Liver (tissue), 9 donors: ENCODE measurements around the gene TMEM131. TPM values are rescaled to one million over a fixed set of nuclear protein-coding genes. Genes with fewer than 3 reads are reported as not detected.
"Not testable (repeated sequence)": the region's sequence is repeated elsewhere in the genome, so short reads cannot be mapped to it uniquely, and the experiment has no call there.

Experiments
- DNase-seq: peaks from one replicate; pipeline ENCODE4 v3.0.0-alpha.2; 2017; ENCODE audit warnings: low spot score
- H3K27ac ChIP-seq, 2 donors: one replicate each; pipeline ENCODE4 v1.7.0; 2013; ENCODE audit warnings: inconsistent platforms in 2 of 2, low read length in 2 of 2, control low read depth in 1 of 2, low read depth in 1 of 2, mild to moderate bottlenecking in 1 of 2
- H3K27me3 ChIP-seq, 4 donors: one replicate each; pipeline versions ENCODE4 v1.6.1 to v1.7.0; 2013; ENCODE audit warnings: low read length in 3 of 4, inconsistent platforms in 1 of 4, mild to moderate bottlenecking in 1 of 4, moderate library complexity in 1 of 4; ENCODE audit not compliant: control insufficient read depth in 4 of 4, insufficient read depth in 4 of 4
- H3K36me3 ChIP-seq, 4 donors: one replicate each; pipeline versions ENCODE4 v1.6.1 to v1.7.0; 2013; ENCODE audit warnings: low read length in 3 of 4, mild to moderate bottlenecking in 3 of 4, low read depth in 1 of 4, moderate library complexity in 1 of 4; ENCODE audit not compliant: control insufficient read depth in 4 of 4, insufficient read depth in 3 of 4
- H3K4me1 ChIP-seq, 4 donors: one replicate each; pipeline versions ENCODE4 v1.6.1 to v1.7.0; 2013; ENCODE audit warnings: low read length in 3 of 4, mild to moderate bottlenecking in 3 of 4, moderate library complexity in 1 of 4; ENCODE audit not compliant: control insufficient read depth in 4 of 4, insufficient read depth in 4 of 4
- H3K4me3 ChIP-seq, 3 donors: one replicate each; pipeline versions ENCODE4 v1.6.1 to v1.7.0; 2013; ENCODE audit warnings: low read length in 3 of 3, control low read depth in 1 of 3, low read depth in 1 of 3, mild to moderate bottlenecking in 1 of 3
- H3K9ac ChIP-seq, 2 donors: one replicate each; pipeline ENCODE4 v1.7.0; 2013; ENCODE audit warnings: low read length in 2 of 2, mild to moderate bottlenecking in 2 of 2, moderate library complexity in 2 of 2, control low read depth in 1 of 2, low read depth in 1 of 2
- H3K9me3 ChIP-seq, 4 donors: one replicate each; pipeline versions ENCODE4 v1.6.1 to v1.7.0; 2013; ENCODE audit warnings: low read length in 3 of 4; ENCODE audit not compliant: control insufficient read depth in 4 of 4
- CTCF ChIP-seq: fragments of 150-350 bp; IDR thresholded peaks from 2 replicates; pipeline ENCODE4 v1.5.1; 2017; ENCODE audit warnings: improper control_type of control experiment, low read depth, low read length; ENCODE audit not compliant: missing input control
- EGR1 ChIP-seq, 2 donors: IDR thresholded peaks; 2 replicates each; pipeline ENCODE4 v1.6.1; 2016 to 2018; ENCODE audit warnings: antibody characterized with exemption in 2 of 2, low read depth in 2 of 2
- FOXA1 ChIP-seq: IDR thresholded peaks from 2 replicates; pipeline ENCODE4 v1.6.1; 2016; ENCODE audit warnings: antibody characterized with exemption
- FOXA2 ChIP-seq: IDR thresholded peaks from 2 replicates; pipeline ENCODE4 v1.6.1; 2016; ENCODE audit warnings: antibody characterized with exemption
- HNF4A ChIP-seq, 2 donors: conservative IDR thresholded peaks; 2 replicates each; pipeline ENCODE4 v1.6.1; 2016; ENCODE audit warnings: antibody characterized with exemption in 2 of 2, mild to moderate bottlenecking in 2 of 2
- NR2F2 ChIP-seq: IDR thresholded peaks from 2 replicates; pipeline ENCODE4 v1.6.1; 2016; ENCODE audit warnings: antibody characterized with exemption
- RXRA ChIP-seq, 2 donors: IDR thresholded peaks; 2 replicates each; pipeline ENCODE4 v1.6.1; 2017 to 2018; ENCODE audit warnings: antibody characterized with exemption in 2 of 2, mild to moderate bottlenecking in 1 of 2
- TAF1 ChIP-seq: conservative IDR thresholded peaks from 2 replicates; pipeline ENCODE4 v1.6.1; 2016; ENCODE audit warnings: antibody characterized with exemption, mild to moderate bottlenecking
- WGBS: extraction: QIAGEN DNeasy Blood & Tissue Kit; methylation state at CpG from one replicate; pipeline ENCODE4 v1.1.7; 2013; 5-methylcytosine and 5-hydroxymethylcytosine counted together
- polyA plus RNA-seq, 2 donors: library from polyadenylated mRNA; stranded (reverse) in 1 of 2; unstranded in 1 of 2; fragments of 200-250 nt in 1 of 2; fragments of >200 nt in 1 of 2; fragmentation: Nextera tagmentation in 1 of 2; extraction: Ambion mirVana in 1 of 2; gene quantifications; one replicate each; pipeline versions ENCODE4 v1.2.1 to v1.2.3, GENCODE V29; 2013 to 2015
- total RNA-seq, 2 donors: library from RNA; depleted of rRNA; stranded (reverse); fragments of >200 nt; gene quantifications; one replicate each; pipeline ENCODE4 v1.2.3, GENCODE V29; 2014
- TF ChIP-seq, protein P1 (sequence below): IDR thresholded peaks from 2 replicates; pipeline ENCODE4 v1.6.1; 2016; ENCODE audit warnings: antibody characterized with exemption
- TF ChIP-seq, protein P2 (sequence below): IDR thresholded peaks from 2 replicates; pipeline ENCODE4 v1.6.1; 2016; ENCODE audit warnings: antibody characterized with exemption
- TF ChIP-seq, protein P3 (sequence below): IDR thresholded peaks from 2 replicates; pipeline ENCODE4 v1.6.1; 2016; ENCODE audit warnings: antibody characterized with exemption, mild to moderate bottlenecking
- donor health status: healthy.
- donor health status: healthy.
- donor health status: healthy.
- donor health status: healthy.
- donor health status: healthy.

TMEM131 gene
- total and polyA plus RNA-seq, 4 donors, result 6.1 to 22.8 (median 11.2) TPM

DNA sequence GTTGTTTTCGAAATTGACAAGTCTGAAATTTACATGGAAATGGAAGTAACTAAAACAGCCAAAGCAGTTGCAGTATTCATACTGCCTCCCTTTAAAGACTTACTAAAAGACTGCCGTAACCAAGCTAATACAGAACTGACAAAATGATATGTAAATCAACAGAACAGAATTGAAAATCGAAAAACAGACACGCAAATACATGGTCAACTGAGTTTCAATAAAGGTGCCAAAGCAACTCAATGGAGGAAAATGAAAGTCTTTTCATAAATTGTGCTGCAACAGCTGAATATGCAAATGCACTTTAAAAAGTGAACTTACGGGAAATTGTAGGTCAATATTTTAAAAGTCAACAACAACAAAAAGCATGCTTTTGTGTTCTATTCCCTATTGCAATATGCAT is 34.2 kb downstream of the TMEM131 start (continued):
- TF ChIP-seq, protein P1, sequence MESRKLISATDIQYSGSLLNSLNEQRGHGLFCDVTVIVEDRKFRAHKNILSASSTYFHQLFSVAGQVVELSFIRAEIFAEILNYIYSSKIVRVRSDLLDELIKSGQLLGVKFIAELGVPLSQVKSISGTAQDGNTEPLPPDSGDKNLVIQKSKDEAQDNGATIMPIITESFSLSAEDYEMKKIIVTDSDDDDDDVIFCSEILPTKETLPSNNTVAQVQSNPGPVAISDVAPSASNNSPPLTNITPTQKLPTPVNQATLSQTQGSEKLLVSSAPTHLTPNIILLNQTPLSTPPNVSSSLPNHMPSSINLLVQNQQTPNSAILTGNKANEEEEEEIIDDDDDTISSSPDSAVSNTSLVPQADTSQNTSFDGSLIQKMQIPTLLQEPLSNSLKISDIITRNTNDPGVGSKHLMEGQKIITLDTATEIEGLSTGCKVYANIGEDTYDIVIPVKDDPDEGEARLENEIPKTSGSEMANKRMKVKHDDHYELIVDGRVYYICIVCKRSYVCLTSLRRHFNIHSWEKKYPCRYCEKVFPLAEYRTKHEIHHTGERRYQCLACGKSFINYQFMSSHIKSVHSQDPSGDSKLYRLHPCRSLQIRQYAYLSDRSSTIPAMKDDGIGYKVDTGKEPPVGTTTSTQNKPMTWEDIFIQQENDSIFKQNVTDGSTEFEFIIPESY, result no peak
- TF ChIP-seq, protein P2, sequence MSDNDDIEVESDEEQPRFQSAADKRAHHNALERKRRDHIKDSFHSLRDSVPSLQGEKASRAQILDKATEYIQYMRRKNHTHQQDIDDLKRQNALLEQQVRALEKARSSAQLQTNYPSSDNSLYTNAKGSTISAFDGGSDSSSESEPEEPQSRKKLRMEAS, result no peak
- no peak for TF ChIP-seq FOXA1

- H3K9me3 ChIP-seq, result no peaks in the 10 kb centered on the region
- 87% methylated on average over 2 of the region's 2 CpGs for WGBS
- no peaks in the 10 kb centered on the region for H3K27me3 ChIP-seq
- H3K4me3 ChIP-seq, result no peak overlapping the region
- DNase-seq, result no peak
- no peak for TF ChIP-seq HNF4A (conservative IDR thresholded peaks at IDR 0.05)
- H3K27ac ChIP-seq, result no peak overlapping the region
- H3K36me3 ChIP-seq, result no peaks in the 10 kb centered on the region
- no peak overlapping the region for H3K9ac ChIP-seq
- H3K4me1 ChIP-seq, result peaks cover 0 to 6% (median 0%) of the 10 kb centered on the region in 4 donors
Measured at GRCh38 chr2:97958184-97958583, 37.6 kb downstream of the TMEM131 start.

GRCh38 chr2:97957432-97958183 is 38.1 kb downstream of the TMEM131 start:
- peaks cover 0 to 6% (median 0%) of the 10 kb centered on the region in 4 donors for H3K4me1 ChIP-seq
- WGBS, result 81% methylated on average over 5 of the region's 5 CpGs

DNA sequence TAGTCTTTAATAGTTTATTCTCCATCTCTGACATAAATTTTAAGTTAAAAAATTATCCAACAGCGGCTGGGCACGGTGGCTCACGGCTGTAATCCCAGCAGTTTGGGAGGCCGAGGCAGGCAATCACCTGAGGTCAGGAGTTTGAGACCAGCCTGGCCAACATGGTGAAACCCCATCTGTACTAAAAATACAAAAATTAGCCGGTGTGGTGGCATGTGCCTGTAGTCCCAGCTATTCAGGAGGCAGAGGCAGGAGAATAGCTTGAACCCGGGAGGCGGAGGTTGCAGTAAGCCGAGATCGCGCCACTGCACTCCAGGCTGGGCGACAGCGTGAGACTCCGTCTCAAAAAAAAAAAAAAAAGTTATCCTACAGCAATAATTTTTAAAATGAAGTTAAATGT is 39.0 kb downstream of the TMEM131 start:
- H3K36me3 ChIP-seq, DNase-seq, H3K9me3 ChIP-seq: not testable (repeated sequence)

More at GRCh38 chr2:97957432-97958183, 38.1 kb downstream of the TMEM131 start:
- Histone ChIP-seq H3K36me3 (no peaks in the 10 kb centered on the region), H3K27me3 (no peaks in the 10 kb centered on the region), H3K9ac (no peak overlapping the region), H3K27ac (no peak overlapping the region), H3K4me3 (no peak overlapping the region), H3K9me3 (no peaks in the 10 kb centered on the region)
- no peak for TF ChIP-seq CTCF
- TF ChIP-seq TAF1, result no peak
- TF ChIP-seq, protein P3, sequence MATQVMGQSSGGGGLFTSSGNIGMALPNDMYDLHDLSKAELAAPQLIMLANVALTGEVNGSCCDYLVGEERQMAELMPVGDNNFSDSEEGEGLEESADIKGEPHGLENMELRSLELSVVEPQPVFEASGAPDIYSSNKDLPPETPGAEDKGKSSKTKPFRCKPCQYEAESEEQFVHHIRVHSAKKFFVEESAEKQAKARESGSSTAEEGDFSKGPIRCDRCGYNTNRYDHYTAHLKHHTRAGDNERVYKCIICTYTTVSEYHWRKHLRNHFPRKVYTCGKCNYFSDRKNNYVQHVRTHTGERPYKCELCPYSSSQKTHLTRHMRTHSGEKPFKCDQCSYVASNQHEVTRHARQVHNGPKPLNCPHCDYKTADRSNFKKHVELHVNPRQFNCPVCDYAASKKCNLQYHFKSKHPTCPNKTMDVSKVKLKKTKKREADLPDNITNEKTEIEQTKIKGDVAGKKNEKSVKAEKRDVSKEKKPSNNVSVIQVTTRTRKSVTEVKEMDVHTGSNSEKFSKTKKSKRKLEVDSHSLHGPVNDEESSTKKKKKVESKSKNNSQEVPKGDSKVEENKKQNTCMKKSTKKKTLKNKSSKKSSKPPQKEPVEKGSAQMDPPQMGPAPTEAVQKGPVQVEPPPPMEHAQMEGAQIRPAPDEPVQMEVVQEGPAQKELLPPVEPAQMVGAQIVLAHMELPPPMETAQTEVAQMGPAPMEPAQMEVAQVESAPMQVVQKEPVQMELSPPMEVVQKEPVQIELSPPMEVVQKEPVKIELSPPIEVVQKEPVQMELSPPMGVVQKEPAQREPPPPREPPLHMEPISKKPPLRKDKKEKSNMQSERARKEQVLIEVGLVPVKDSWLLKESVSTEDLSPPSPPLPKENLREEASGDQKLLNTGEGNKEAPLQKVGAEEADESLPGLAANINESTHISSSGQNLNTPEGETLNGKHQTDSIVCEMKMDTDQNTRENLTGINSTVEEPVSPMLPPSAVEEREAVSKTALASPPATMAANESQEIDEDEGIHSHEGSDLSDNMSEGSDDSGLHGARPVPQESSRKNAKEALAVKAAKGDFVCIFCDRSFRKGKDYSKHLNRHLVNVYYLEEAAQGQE, result no peak
- TF ChIP-seq RXRA (IDR thresholded peaks at IDR 0.05), result no peak
- TF ChIP-seq EGR1 (IDR thresholded peaks at IDR 0.05; ENCODE audit: low read depth in 2 of 2), result no peak
- TF ChIP-seq HNF4A (conservative IDR thresholded peaks at IDR 0.05), result no peak
- no peak for TF ChIP-seq NR2F2
- no peak for TF ChIP-seq FOXA2
- no peak for DNase-seq

More for the DNA sequence above, 39.0 kb downstream of the TMEM131 start:
- not testable (repeated sequence) for H3K4me3 ChIP-seq, H3K4me1 ChIP-seq, H3K27me3 ChIP-seq, H3K27ac ChIP-seq, H3K9ac ChIP-seq
- 91% methylated on average over 13 of the region's 13 CpGs for WGBS
